ENCODE results near the gene IL11.

IL11 gene

GRCh38 chr19:55347442-55348009 is 22.7 kb downstream of the IL11 start:
- no peak for TF ChIP-seq CTCF (IDR thresholded peaks at IDR 0.05)
- peak overlapping the region in 1 of 2 donors; percentile 56 for H3K27ac ChIP-seq
- DNase-seq (ENCODE audit: low spot score) = no peak
- no peak overlapping the region for H3K4me3 ChIP-seq

GRCh38 chr19:55346725-55347441 is 23.4 kb downstream of the IL11 start:
- H3K4me3 ChIP-seq = no peak overlapping the region
- peak overlapping the region in 1 of 2 donors; percentile 56 for H3K27ac ChIP-seq
- no peak for DNase-seq (ENCODE audit: low spot score)
- TF ChIP-seq CTCF (IDR thresholded peaks at IDR 0.05) = no peak

GRCh38 chr19:55345818-55346724 is 24.2 kb downstream of the IL11 start:
- TF ChIP-seq CTCF (IDR thresholded peaks at IDR 0.05) = no peak
- no peak for DNase-seq (ENCODE audit: low spot score)
- Histone ChIP-seq H3K27ac (peak overlapping the region in 1 of 2 donors; percentile 51), H3K4me3 (no peak overlapping the region)

GRCh38 chr19:55345101-55345817 is 25.0 kb downstream of the IL11 start:
- H3K4me3 ChIP-seq = no peak overlapping the region
- TF ChIP-seq CTCF (IDR thresholded peaks at IDR 0.05) = no peak
- no peak for DNase-seq (ENCODE audit: low spot score)
- H3K27ac ChIP-seq = peak overlapping the region in 1 of 2 donors; percentile 51

GRCh38 chr19:55344444-55344843 is 25.8 kb downstream of the IL11 start:
- TF ChIP-seq CTCF (IDR thresholded peaks at IDR 0.05) = no peak
- no peak overlapping the region for H3K4me3 ChIP-seq
- no peak for DNase-seq (ENCODE audit: low spot score)
- H3K27ac ChIP-seq = no peak overlapping the region

GRCh38 chr19:55341595-55342531 is 28.4 kb downstream of the IL11 start:
- peak overlapping the region; percentile 75 for H3K4me3 ChIP-seq
- no peak for TF ChIP-seq CTCF (IDR thresholded peaks at IDR 0.05)
- no peak for DNase-seq (ENCODE audit: low spot score)
- H3K27ac ChIP-seq = no peak overlapping the region
